GM23338 (cell line): ENCODE results near the gene SFSWAP. TPM values are rescaled to one million over a fixed set of nuclear protein-coding genes. Genes with fewer than 3 reads are reported as not detected.

Source experiments
- ATAC-seq: fragments of 200-7000 bp; cut with Tn5 transposase; 3 replicates; pipeline ENCODE4 v1.9.1; 2020
- DNase-seq: peaks from one replicate; pipeline ENCODE4 v3.0.0-alpha.2; 2015; ENCODE audit warnings: low spot score
- H2AFZ ChIP-seq: fragments of 200-600 bp; sonication (generic); 2 replicates; pipeline ENCODE4 v1.8.0; 2016; ENCODE audit warnings: antibody characterized with exemption, mild to moderate bottlenecking, moderate library complexity
- H3F3A ChIP-seq: fragments of 200-600 bp; sonication (generic); replicated peaks from 2 replicates; pipeline ENCODE4 v1.8.0; 2017; ENCODE audit warnings: antibody characterized with exemption, mixed run types, low read depth
- H3K27ac ChIP-seq: fragments of 200-600 bp; sonication (generic); 2 replicates; pipeline ENCODE4 v1.6.1; 2016; ENCODE audit warnings: low read depth
- H3K27me3 ChIP-seq: fragments of 200-600 bp; sonication (generic); 2 replicates; pipeline ENCODE4 v1.8.0; 2016; ENCODE audit warnings: mild to moderate bottlenecking, mixed run types, moderate library complexity; ENCODE audit not compliant: insufficient read depth
- H3K36me3 ChIP-seq: fragments of 200-600 bp; sonication (generic); 2 replicates; pipeline ENCODE4 v1.8.0; 2016; ENCODE audit warnings: mild to moderate bottlenecking; ENCODE audit not compliant: insufficient read depth
- H3K4me1 ChIP-seq: fragments of 200-600 bp; sonication (generic); 2 replicates; pipeline ENCODE4 v1.8.0; 2016; ENCODE audit warnings: mild to moderate bottlenecking, moderate library complexity; ENCODE audit not compliant: insufficient read depth
- H3K4me2 ChIP-seq: fragments of 200-600 bp; sonication (generic); 2 replicates; pipeline ENCODE4 v1.7.1; 2017; ENCODE audit warnings: mixed run types
- H3K4me3 ChIP-seq: fragments of 200-600 bp; sonication (generic); 2 replicates; pipeline ENCODE4 v1.6.1; 2016; ENCODE audit warnings: mixed run types
- H3K79me2 ChIP-seq: fragments of 200-600 bp; sonication (generic); replicated peaks from 2 replicates; pipeline ENCODE4 v1.8.0; 2017; ENCODE audit warnings: mild to moderate bottlenecking; ENCODE audit not compliant: insufficient read depth
- H3K9me2 ChIP-seq: fragments of 200-600 bp; sonication (generic); 2 replicates; pipeline ENCODE4 v1.8.0; 2017; ENCODE audit not compliant: insufficient read depth
- H4K20me1 ChIP-seq: fragments of 200-600 bp; sonication (generic); replicated peaks from 2 replicates; pipeline ENCODE4 v1.8.0; 2017; ENCODE audit warnings: mild to moderate bottlenecking; ENCODE audit not compliant: insufficient read depth
- H3K27ac Mint-ChIP-seq: 2 replicates; pipeline ENCODE4 v1.8.0; 2020; ENCODE audit warnings: inconsistent platforms, mild to moderate bottlenecking, moderate library complexity, mixed read lengths
- H3K27me3 Mint-ChIP-seq: 3 replicates; pipeline ENCODE4 v1.8.0; 2022; ENCODE audit warnings: low read depth, mild to moderate bottlenecking, moderate library complexity, mixed read lengths, inconsistent platforms; ENCODE audit not compliant: insufficient read depth, poor library complexity
- H3K36me3 Mint-ChIP-seq: 3 replicates; pipeline ENCODE4 v1.8.0; 2021; ENCODE audit warnings: low read depth, mild to moderate bottlenecking, inconsistent platforms, moderate library complexity, mixed read lengths
- H3K4me1 Mint-ChIP-seq: 3 replicates; pipeline ENCODE4 v1.8.0; 2020; ENCODE audit warnings: mild to moderate bottlenecking, inconsistent platforms, mixed read lengths
- H3K4me3 Mint-ChIP-seq: 3 replicates; pipeline ENCODE4 v1.8.0; 2021; ENCODE audit warnings: moderate library complexity, mild to moderate bottlenecking, inconsistent platforms, mixed read lengths
- H3K9me3 Mint-ChIP-seq: 3 replicates; pipeline ENCODE4 v1.8.0; 2020; ENCODE audit warnings: moderate library complexity, mild to moderate bottlenecking, inconsistent platforms, mixed read lengths
- ETS1 ChIP-seq: IDR thresholded peaks from 2 replicates; pipeline ENCODE4 v1.6.1; 2016; ENCODE audit warnings: antibody characterized with exemption
- EZH2 ChIP-seq: fragments of 200-600 bp; sonication (generic); IDR thresholded peaks from one replicate; pipeline ENCODE4 v1.8.0; 2017; ENCODE audit warnings: antibody characterized with exemption, mild to moderate bottlenecking, low read depth; ENCODE audit not compliant: unreplicated experiment
- EZH2phosphoT487 ChIP-seq: fragments of 200-600 bp; sonication (generic); IDR thresholded peaks from one replicate; pipeline ENCODE4 v1.8.1; 2018; ENCODE audit warnings: antibody characterized with exemption; ENCODE audit not compliant: unreplicated experiment
- JUNB ChIP-seq: IDR thresholded peaks from one replicate; pipeline ENCODE4 v1.6.1; 2016; ENCODE audit warnings: antibody characterized with exemption; ENCODE audit not compliant: unreplicated experiment
- NANOG ChIP-seq: IDR thresholded peaks from 2 replicates; pipeline ENCODE4 v1.6.1; 2016; ENCODE audit warnings: antibody characterized with exemption, borderline replicate concordance
- REST ChIP-seq: IDR thresholded peaks from one replicate; pipeline ENCODE4 v1.6.1; 2018; ENCODE audit warnings: antibody characterized with exemption; ENCODE audit not compliant: unreplicated experiment
- STAT1 ChIP-seq: IDR thresholded peaks from one replicate; pipeline ENCODE4 v1.6.1; 2016; ENCODE audit warnings: antibody characterized with exemption; ENCODE audit not compliant: unreplicated experiment
- ZNF331 ChIP-seq: fragments of 250-450 bp; sonication (Bioruptor Pico); IDR thresholded peaks from 2 replicates; pipeline ENCODE4 v1.5.0; 2020; ENCODE audit warnings: low read depth, mild to moderate bottlenecking, moderate library complexity
- ZNF462 ChIP-seq: fragments of 250-450 bp; sonication (Bioruptor Pico); IDR thresholded peaks from 2 replicates; pipeline ENCODE4 v1.5.0; 2020; ENCODE audit warnings: mild to moderate bottlenecking, moderate library complexity
- polyA plus RNA-seq: library from polyadenylated mRNA; unstranded; fragments of >200 nt; fragmentation: Nextera tagmentation; extraction: Ambion mirVana; gene quantifications from 2 replicates; pipeline ENCODE4 v1.2.1, GENCODE V29; 2016
- total RNA-seq: library from RNA; depleted of rRNA; stranded (reverse); fragments of >200 nt; shearing (Covaris generic); gene quantifications from 2 replicates; pipeline ENCODE4 v1.2.3, GENCODE V29; 2014
- TF ChIP-seq, protein P1 (sequence below), 2 experiments: fragments of 200-600 bp in 1 of 2; sonication (generic) in 1 of 2; conservative IDR thresholded peaks; 2 replicates each; pipeline versions ENCODE4 v1.5.1 to v1.6.1; 2016 to 2017; ENCODE audit warnings: antibody characterized with exemption in 2 of 2, low read depth in 2 of 2, mild to moderate bottlenecking in 2 of 2, moderate library complexity in 1 of 2

The SFSWAP gene
- total and polyA plus RNA-seq, 2 experiments from 2014 or later, result 41.0 to 49.8 TPM

DNA sequence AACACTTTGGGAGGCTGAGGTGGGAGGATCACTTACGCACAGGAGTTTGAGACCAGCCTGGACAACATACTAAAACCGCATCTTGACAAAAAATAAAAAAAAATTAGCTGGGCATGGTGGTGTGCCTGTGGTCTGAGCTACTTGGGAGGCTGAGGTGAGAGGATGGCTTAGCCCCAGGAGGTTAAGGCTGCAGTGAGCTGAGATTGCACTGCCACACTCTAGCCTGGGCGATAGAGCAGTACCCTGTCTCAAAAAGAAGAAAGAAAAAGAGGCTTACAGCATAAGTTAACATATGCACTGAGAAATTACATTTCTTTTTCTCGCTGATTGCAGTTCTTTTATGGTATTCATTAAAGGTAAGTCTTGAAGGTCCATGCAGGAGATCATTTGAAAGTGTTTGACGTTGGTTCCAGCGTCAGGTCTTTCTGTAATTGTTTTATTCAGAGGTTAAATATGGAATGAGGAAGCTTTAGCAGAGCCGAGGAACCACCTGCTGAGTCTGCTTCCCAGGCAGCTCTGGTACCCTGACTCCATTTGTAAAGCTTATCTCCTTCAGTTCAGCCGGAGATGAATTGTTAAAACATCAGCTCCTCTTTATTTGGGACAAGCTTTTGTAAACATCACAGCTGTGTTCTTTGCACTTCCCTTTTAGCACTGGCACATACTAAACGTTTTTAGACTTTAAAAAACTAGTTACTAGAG is 18.5 kb downstream of the SFSWAP start (continued):
- no peak for TF ChIP-seq ZNF462 (CRISPR knock-in tag)
- TF ChIP-seq EZH2, result no peak
- TF ChIP-seq, protein P1, sequence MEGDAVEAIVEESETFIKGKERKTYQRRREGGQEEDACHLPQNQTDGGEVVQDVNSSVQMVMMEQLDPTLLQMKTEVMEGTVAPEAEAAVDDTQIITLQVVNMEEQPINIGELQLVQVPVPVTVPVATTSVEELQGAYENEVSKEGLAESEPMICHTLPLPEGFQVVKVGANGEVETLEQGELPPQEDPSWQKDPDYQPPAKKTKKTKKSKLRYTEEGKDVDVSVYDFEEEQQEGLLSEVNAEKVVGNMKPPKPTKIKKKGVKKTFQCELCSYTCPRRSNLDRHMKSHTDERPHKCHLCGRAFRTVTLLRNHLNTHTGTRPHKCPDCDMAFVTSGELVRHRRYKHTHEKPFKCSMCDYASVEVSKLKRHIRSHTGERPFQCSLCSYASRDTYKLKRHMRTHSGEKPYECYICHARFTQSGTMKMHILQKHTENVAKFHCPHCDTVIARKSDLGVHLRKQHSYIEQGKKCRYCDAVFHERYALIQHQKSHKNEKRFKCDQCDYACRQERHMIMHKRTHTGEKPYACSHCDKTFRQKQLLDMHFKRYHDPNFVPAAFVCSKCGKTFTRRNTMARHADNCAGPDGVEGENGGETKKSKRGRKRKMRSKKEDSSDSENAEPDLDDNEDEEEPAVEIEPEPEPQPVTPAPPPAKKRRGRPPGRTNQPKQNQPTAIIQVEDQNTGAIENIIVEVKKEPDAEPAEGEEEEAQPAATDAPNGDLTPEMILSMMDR (conservative IDR thresholded peaks at IDR 0.05; ENCODE audit: low read depth in 2 of 2), result no peak

GRCh38 chr12:131732996-131733615 is 22.2 kb downstream of the SFSWAP start:
- H3K27ac ChIP-seq, result no peak overlapping the region
- peaks cover 58% of the 10 kb centered on the region for H3K4me1 Mint-ChIP-seq
- no peak overlapping the region for H3K4me2 ChIP-seq
- no peaks in the 10 kb centered on the region for H3K9me2 ChIP-seq
- H3K4me3 ChIP-seq, result no peak overlapping the region
- no peak for DNase-seq
- H2AFZ ChIP-seq, result no peak overlapping the region
- ATAC-seq, result no peak
- no peaks in the 10 kb centered on the region for H3K27me3 ChIP-seq
- no peaks in the 10 kb centered on the region for H3K9me3 Mint-ChIP-seq
- peak overlapping the region; percentile 76 for H3K27ac Mint-ChIP-seq
- no peaks in the 10 kb centered on the region; the same call in 1 of the 2 replicates for H4K20me1 ChIP-seq
- H3K36me3 Mint-ChIP-seq, result peaks cover 80% of the 10 kb centered on the region
- no peak overlapping the region for H3K4me3 Mint-ChIP-seq
- H3K36me3 ChIP-seq, result peaks cover 28% of the 10 kb centered on the region
- peaks cover 26% of the 10 kb centered on the region for H3K4me1 ChIP-seq
- peaks cover 11% of the 10 kb centered on the region for H3F3A ChIP-seq
- peaks cover 10% of the 10 kb centered on the region for H3K27me3 Mint-ChIP-seq
- peaks cover 18% of the 10 kb centered on the region for H3K79me2 ChIP-seq
- TF ChIP-seq ZNF331 (CRISPR knock-in tag) (no peak), JUNB (no peak), ETS1 (no peak), EZH2 (no peak), NANOG (no peak), REST (no peak), EZH2phosphoT487 (no peak), STAT1 (no peak)
